NCI-H2227 treated with DMSO at 0.1 percent for 48 hours (cell line): Measurements from ENCODE around the gene KCNJ3.

Experiments
- DNase-seq: peaks from one replicate; lab custom pipeline; 2025; lab: John Stamatoyannopoulos, UW

The KCNJ3 gene

DNA sequence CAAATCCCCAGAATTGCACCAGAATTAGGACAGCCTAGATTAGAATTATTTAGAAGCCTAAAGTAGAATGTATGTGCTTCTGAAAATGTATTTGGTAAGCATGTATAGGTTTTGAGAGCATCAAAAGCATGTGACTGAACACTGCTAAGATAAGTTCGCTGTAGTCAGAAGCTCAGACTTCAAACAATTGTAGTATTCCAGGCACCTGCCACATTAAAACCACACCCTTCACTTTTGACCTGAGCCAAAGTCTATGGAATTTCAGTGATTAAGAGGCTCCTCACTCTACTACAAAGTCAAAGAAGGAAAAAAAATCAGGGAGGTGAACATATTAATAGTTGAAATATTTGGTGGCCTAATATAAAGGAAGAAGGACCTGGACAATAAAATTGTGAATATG lies 8.2 kb downstream of the KCNJ3 start:
- DNase-seq = peak; percentile 36

DNA sequence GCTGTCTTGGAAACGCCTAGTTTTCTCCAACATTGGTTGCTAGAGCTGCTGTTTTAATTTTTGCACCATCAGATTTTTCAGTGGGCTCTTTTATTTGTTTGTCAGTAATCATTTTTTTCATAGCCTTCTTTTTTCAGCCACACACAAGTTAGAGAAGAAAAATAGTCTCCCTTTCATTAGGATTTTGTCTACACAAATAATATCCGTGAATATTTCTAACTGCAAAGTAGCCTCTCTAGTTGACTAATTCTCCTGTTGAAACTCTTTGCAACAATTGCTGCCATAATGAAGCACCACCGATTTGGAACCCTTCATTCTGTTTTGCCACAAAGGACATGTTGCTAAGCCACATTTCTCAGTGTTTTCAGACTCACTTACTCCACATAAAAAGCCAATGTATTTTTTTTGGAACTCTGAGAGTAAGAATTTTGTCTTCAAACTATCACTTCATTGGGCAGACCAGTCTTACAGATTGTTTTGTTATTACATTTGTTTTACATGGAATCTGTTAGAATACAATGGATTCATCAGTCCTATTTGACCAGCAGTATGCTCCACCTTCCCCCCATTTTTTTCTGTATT lies 9.6 kb downstream of the KCNJ3 start:
- no peak for DNase-seq

DNA sequence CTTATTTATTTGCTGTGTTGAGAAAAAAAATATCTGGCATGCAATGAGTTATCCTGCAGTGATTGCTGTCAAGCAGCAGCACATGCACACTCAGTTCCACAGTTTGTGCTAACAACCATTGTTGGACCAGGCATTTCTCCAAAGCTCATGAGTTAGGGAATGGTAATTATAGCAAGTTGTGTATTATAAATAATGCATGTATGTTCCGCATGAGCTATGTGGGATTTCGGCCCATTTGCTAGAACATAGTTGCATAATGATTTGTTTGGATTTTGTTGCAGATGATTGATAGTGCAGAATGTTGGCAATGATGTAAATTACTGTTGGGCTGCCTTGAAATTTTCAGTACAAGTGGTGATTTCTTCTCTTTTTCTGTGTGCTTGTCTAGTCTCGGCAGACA lies 10.7 kb downstream of the KCNJ3 start:
- DNase-seq = peak; percentile 85

DNA sequence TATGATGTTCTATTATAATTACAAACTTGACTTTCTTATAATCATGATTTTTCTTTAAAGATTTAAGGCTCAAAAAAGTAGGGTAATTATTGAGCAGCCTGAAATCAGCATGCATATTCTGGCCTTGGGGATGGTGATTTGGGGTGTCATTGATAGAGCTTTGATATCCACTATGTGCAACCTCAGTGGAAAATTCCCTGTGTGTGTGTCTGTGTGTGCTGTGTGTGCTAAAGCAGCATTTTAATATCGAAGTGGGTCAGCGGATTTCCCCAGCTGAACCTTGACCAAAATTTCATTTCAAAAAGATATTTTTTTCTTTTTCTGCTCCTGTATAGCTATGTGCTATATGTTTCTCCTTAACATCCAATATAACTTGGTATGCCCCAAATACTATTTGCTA lies 11.6 kb downstream of the KCNJ3 start:
- DNase-seq = peak; percentile 56

DNA sequence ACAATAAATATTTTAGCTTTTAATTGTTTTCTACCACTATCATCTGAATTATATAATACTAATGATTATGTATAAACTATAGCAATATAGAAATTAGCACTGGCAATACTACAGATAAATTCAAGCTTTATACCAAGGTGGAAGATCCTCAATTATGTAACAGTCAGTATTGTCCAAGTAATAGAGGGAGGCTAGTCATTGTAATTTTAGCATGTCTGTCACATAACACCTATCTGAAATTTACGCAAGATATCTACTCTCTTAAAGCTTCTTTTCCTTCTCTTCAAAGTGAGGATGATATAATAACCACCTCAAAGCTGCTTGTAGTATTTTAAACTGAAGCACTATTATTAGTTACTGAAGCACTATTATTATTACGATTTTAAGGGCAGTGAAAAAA lies 12.2 kb downstream of the KCNJ3 start:
- DNase-seq = peak; percentile 57

DNA sequence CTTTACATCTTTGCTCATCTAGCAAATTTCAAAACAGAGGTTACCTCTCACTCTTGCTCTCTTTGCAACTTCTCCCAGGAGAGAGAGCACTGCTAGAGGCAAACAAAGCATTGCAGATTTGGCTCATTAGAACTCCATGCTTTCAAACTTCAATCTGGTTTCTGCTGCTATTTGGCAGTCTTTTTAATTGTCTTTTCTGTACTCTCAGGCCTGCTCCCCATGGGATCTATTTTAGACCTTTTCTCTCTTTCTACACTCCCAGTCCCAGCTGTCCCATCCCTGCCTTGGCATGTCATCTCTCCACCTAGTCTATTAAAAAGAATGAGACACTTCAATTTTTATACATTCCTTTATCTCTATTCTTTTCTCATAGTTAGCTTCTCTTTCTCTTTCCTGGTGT lies 15.2 kb downstream of the KCNJ3 start:
- DNase-seq = no peak

DNA sequence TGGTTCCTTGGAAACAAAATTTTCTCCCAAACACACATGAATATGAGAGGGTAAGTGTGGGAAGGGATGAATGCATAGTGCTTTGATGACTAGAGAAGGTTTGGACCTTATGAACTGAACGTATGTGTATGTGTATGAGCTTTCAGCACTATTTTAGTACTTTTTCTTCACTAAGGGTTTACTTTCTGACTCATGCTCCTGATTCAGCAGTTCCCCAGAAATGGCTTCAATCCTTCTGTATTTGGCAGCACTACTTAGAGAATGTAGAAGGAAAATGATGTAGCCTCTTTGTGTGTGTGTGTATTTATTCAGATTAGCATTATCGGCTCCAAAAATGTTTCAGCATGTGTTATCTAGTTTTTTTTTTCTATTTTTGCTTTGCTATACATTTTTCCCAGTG lies 22.2 kb downstream of the KCNJ3 start:
- DNase-seq = no peak

DNA sequence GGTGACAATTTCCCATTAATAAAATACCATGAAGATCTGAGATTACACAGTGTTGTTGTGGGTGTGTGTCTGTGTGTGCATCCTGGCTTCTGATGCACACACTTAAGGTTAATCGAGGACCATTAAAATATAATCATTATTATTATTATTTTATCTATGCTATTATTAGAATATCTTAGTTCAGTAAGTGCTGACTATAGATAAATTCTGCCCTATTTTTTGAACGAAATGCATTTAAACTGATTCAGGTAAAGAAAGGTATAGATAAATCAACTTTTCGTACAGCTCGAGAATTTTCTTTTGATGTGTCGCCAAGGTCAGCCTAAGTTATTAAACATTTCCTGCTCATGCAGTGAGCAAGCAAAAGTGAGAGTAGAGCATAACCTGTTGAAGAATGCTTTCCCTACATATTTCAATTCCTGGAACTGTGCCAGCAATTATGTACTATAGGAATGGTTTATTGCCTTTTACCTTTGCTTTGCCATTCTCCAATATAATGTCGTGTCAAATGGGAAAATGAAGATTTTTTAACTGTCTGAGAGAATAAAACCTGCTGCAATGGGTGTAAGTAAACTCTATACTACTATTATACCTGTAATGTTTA lies 25.8 kb downstream of the KCNJ3 start:
- no peak for DNase-seq

DNA sequence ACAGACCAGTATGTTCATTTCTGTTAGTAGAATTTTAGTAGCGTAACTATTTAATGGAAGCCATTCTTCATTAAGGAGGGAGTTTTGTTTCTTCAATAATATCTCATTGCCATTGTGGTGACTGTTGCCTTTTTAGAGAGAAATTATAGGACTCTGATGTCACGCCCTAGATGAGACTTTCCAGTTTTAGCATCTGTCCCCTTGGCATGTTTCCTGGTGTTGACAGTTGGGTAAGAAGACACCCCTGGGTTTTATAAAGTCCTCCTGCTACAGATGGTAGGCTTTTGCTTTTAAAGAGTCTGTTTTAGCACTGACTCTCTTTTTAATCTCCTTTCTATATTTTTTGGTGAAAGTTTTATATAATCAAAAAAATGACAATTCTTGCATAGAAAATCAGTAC lies 41.9 kb downstream of the KCNJ3 start:
- DNase-seq = no peak

DNA sequence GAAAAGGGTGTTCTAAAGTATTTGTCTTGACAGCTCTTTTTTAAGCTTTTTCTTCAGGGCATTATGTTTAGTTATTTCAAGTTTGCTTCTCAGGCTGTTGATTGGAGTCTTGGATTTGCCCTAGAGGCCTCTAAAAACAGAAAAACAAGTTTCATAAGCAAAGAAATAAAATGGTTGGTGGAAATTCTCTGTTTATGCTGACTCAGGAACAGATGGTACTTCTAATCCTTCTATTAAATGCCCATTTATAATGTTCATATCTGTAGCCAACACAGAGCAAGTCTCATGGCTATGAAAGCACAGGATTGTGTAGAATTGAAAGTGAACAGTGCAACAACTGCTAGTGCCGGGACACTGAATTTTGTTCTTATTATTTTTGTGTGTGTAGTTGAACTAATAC lies 60.4 kb downstream of the KCNJ3 start:
- no peak for DNase-seq

DNA sequence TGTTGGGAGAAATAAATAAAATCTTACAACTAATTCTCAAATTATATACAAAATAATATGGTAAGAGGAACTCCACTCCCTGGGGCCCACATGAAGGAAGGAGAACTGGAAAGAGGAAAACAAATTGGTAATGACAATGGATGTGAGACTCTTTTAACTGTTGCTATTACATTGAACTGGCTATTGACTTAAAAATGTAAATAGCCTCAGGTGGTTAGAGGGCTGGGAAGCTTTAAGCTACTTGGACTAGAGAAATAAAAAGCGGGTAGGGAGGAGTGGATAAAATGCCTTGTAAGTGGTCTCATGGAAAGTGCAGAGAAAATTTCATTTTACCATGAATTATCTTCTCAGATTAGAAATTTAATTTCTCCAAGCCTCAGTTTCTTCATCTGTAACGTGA lies 64.1 kb downstream of the KCNJ3 start:
- DNase-seq = no peak

DNA sequence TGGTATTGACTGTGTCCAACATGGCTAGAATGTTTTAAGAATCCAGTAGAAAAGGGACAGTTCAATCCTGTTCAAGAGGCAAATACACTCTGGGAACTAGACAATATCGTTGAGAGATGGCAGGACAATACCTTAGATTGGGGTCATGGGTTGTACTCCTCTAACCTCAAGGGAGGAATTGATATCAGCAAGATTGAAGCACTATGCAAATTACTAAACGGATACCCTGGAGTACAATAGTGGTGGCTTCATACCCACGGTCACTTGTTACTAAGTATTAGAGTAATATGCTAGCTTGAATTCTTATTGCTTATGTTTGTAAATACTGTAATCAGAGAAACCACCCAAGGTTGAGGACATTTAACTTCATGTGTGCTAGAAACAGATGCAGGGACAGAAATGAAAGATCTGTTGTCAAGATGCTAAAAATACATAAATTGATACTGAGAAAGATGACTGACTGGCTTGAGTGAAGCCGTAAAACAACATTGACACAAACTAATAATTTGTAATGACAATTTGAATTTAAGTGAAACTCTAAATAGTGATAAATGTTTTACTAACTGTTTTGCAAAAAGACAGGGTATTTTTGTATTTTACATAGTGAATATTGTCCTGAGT lies 73.3 kb downstream of the KCNJ3 start:
- no peak for DNase-seq

DNA sequence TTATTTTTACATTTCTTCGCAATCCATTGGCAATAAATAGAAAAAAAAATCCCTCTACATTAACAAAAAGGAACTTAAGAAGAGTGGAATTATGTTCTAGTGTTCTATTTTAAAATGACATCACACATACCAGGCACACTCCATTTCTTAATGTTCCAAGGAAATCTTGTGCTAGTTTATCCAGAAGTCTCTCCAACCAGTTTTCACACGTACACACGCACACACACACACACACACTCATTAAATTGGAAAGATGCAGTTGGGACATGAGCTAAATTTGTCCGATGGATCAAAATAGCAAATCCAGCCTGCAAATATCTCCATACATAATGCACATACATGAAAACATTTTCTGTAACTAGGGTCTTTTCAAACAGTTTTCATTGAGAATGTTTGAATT lies 78.3 kb downstream of the KCNJ3 start:
- DNase-seq = no peak

DNA sequence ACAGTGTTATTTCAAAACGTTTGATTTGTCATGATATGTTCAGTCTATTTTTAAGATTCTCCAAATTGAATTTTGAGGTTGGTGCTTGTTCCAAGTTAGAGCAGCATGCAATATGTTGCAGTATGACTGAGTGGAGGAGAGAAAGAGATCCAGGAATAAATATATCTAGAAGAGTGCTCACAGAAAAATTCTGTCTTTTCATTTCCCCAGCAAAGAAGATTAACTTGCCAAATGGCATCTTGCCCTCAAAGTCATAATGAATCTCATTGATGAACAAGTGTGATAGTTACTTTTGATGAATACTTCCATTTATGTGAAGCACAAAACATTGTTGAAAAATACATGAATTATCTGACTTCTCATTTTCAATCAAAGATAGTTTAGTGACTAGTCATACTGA lies 95.9 kb downstream of the KCNJ3 start:
- DNase-seq = no peak

DNA sequence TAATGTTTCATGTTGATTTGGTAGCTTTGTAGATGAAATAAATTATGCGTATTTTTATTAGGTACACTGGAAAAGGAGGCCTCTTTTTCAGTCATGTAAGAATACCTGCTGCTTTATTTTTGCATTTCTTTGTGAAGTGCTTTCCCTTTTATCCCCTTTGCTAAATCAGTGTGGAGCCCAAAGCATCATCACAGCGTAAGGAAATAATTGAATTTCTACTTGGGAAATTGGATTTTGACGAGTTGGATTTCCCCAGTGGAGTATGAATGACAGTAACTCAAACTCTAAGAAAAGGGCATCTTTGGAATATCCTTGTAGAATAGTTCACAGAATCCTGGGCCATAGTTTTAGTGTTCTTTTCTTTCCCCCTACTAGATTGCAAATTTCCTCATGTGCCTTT lies 97.2 kb downstream of the KCNJ3 start:
- no peak for DNase-seq

DNA sequence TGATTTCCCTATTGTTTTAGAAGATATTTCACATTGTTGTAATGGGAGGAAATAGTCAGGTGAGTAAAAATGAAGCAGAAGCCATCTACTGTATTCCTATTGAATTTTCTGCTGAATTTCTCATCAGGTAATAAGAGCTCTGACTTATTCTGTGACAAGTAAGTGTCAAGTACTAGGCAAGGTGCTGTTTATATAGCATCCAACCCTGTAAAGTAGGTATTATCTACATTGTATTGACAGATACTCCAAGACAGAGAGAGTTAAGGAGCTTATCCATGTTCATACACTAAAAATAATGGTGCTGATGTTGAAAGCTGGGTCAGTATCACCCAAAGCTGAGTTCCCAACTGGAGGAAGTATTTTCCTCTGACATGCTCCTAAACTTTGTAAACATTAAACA lies 106.0 kb downstream of the KCNJ3 start:
- no peak for DNase-seq

DNA sequence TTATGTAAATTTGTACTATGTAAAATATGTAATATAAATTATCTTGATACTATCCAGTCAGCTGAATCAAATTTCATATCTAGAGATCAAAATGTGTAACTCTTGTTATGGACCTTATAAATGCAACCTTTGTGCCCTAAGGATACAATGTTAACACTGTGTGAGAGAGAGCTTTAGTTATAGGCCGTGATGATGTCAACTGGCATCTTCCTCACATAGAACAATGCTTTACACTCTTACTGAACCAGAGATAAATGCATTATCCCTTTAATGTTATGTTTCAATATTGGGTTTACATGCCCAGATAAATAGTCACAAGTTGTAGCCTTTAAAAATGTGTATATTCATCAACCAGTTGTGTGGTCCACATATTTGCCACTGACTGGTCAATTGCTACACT lies 115.1 kb downstream of the KCNJ3 start:
- no peak for DNase-seq

DNA sequence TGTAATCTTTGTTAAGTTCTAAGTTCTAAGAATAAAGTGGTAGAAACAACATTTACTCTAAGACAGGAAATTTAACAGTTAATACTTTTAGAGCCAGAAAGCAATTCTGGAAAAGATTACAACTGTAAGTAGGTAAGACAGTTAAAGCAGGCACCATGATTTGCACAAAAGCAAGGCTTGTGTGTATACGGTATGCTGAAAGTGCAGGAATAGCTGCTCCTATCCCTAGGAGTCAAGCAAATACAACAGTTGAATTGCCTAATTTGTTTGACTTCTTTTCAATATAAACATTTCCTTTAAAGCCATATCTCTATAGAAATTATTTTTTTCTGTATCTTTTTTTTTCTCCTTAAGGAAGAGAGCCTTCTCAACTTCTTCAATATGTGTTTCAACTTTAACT lies 116.4 kb downstream of the KCNJ3 start:
- no peak for DNase-seq

DNA sequence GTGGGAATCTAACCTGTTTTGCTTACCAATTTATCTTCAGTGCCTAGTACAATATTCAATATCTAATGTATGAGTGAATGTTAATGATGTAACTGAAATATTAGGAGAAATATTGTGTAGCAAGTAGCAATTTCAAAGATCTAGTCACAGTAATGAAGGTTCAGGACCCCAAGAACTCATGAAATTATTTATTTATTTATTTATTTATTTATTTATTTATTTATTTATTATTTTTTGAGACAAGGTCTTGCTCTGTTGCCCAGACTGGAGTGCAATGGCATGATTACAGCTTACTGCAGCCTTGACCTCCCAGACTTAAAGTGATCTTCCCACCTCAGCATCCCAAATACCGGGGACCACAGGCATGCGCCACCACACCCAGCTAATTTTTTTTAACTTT lies 126.9 kb downstream of the KCNJ3 start:
- DNase-seq = no peak

DNA sequence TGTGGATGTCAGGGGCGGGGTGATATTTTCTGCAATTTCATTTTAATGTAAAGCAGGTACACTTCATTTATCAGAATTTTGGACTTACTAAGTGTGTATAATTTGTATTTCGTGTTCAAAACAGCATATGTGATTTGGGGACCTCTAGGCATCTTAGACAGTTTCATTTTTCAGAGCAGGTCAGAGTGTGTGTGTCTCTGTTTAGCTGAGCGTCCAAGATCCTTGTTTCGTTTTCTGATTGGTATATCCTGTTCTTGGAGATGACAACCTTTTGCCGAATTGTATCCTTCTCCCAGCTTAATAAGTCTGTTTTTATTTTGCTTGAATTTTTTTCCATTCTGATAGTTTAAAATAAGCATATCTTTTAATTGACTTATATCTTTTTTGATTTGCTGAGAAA lies 128.3 kb downstream of the KCNJ3 start:
- no peak for DNase-seq

DNA sequence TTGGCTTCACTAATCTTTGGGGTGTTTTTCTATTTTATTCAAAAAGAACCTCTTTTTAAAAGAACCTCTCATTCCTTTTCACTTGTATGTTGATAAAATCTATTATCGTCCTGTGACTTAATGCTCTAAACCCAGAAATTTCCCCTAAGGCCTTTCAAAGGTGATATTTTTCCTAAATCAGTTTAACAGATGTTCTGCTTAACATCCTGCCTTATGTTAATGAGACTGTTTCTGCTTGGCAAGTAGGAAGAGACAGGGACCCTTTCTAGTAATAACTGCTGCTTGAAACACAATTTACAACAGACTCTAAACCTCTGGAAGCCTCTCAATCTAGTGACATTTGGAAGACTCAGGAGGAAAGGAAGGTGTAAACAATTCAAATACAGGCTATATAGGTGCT lies 128.8 kb downstream of the KCNJ3 start:
- no peak for DNase-seq

DNA sequence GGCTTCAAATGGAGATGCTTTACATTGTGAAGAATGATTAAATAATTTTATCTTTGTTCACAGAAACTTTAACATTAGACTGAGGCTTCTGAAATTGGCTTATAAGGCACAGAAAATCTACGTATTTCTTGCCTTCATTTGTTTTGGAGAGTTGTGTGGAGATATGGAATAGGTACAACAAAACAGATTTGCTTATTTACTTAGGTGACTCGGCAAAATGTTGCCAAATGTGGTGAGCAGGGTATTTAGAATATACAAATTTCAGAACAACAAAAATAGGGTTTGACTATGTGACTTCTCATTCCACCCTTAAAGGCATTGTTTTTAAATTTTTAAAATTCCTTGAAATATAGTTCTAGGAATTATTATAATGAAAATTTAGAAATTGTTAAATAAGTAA lies 134.2 kb downstream of the KCNJ3 start:
- DNase-seq = no peak

DNA sequence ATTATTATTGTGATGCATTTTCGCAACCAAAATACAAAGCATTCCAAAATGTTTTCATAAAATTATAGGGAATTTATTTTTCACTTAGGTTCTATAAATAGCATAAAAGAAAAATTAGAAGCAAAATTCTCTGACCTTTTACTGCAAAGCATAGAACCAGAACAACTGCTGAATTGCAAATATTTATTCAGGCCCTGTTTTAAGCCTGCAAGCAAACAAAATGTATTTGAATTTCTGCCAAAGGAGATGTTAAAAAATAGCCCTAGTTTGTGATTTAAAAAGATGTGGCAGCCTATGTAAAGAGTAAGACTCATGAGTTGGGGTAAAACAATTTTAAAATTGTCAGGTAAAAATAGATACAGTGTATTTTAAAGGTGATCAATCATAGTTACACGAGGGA lies 138.1 kb downstream of the KCNJ3 start:
- no peak for DNase-seq

DNA sequence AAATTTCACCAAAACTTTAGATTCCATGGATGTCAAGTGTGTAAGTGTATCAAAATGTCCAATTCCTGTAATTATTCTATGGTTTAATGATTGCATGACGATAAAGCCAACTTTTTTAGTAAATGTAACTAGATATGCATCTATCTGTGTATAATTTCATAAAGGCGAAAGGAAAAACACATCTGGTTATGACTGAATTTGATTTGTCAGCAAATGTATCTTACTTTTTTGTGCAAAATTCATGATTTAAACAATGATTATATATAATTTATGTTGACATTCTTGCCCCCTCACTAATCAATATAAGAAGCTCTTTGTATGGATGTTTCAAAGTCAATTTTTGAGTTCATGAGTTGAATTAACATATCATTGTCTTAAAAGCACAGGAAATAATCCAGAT lies 138.5 kb downstream of the KCNJ3 start:
- no peak for DNase-seq
